SKM-1 (cell line): ENCODE measurements around the gene SLCO6A1.
"Not testable (repeated sequence)": the region's sequence is repeated elsewhere in the genome, so short reads cannot be mapped to it uniquely, and the experiment has no call there.

Experiments used
- DNase-seq: peaks from one replicate; lab custom pipeline; 2025; ENCODE audit not compliant: unreplicated experiment; lab: John Stamatoyannopoulos, UW

SLCO6A1 gene, protein sequence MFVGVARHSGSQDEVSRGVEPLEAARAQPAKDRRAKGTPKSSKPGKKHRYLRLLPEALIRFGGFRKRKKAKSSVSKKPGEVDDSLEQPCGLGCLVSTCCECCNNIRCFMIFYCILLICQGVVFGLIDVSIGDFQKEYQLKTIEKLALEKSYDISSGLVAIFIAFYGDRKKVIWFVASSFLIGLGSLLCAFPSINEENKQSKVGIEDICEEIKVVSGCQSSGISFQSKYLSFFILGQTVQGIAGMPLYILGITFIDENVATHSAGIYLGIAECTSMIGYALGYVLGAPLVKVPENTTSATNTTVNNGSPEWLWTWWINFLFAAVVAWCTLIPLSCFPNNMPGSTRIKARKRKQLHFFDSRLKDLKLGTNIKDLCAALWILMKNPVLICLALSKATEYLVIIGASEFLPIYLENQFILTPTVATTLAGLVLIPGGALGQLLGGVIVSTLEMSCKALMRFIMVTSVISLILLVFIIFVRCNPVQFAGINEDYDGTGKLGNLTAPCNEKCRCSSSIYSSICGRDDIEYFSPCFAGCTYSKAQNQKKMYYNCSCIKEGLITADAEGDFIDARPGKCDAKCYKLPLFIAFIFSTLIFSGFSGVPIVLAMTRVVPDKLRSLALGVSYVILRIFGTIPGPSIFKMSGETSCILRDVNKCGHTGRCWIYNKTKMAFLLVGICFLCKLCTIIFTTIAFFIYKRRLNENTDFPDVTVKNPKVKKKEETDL

GRCh38 chr5:102498271-102499034, at the start of gene SLCO6A1:
SLCO6A1 (minus strand) TSS chr5:102499001; CDS start chr5:102498844, 157 bp downstream.
- no peak for DNase-seq

- no peak for DNase-seq
Measured at GRCh38 chr5:102547141-102548035, 48.6 kb upstream of the SLCO6A1 start.

GRCh38 chr5:102545175-102545574, 46.4 kb upstream of the SLCO6A1 start:
- DNase-seq, result no peak

- DNase-seq, result no peak
Measured at GRCh38 chr5:102542057-102542456, 43.3 kb upstream of the SLCO6A1 start.

DNA sequence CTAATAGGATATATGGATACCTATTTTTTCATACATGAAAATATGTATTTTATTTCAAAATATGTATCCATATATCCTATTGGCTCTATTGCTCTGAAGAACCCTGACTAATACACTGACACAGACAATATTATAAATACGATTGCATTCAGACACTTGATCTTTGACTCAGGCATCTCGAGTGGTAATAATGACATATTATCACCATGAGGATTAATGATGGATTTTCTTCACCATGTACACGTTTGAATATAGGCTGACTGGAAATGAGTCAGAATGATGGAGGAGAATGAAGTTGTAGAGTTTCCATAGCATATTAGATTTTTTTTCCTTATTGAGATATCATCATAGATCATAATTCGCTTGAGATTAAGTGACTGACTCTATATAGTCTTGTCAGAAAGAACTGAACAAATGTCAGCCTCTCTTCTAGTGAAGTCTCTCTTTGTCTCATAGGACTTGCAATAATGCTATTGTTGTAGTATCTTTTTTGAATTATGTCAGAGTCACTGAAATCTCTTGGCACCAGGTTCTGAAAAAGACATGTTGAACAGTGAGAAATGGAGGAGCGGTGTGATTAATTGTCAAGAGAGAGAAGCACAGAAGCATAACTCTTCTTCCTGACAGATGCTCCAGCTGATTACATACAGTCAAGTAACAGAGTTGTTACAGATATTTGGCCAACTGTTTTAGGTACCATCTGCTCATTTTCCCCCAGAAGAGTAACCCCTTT, 41.4 kb upstream of the SLCO6A1 start:
- no peak for DNase-seq

GRCh38 chr5:102539562-102539961, 40.8 kb upstream of the SLCO6A1 start:
- DNase-seq, result no peak

DNA sequence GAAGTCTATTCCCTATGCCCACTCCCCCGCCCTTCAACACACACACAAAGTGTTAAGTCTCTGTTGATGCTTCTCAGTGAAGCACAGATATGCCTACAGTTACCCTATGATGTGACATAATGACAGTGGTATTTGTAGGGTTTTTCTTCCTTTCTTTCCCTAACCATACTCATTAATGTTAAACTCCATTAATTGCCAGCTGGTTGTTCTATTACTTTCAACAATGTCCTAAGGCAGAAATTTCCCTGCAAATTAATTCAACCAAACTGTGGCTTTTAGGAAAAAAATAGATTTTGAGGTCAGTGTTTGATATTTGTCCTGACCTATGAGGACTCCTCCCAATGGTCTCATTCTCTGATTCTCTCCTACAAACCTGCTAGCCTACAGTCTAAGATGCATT, 38.2 kb upstream of the SLCO6A1 start:
- DNase-seq, result no peak

DNA sequence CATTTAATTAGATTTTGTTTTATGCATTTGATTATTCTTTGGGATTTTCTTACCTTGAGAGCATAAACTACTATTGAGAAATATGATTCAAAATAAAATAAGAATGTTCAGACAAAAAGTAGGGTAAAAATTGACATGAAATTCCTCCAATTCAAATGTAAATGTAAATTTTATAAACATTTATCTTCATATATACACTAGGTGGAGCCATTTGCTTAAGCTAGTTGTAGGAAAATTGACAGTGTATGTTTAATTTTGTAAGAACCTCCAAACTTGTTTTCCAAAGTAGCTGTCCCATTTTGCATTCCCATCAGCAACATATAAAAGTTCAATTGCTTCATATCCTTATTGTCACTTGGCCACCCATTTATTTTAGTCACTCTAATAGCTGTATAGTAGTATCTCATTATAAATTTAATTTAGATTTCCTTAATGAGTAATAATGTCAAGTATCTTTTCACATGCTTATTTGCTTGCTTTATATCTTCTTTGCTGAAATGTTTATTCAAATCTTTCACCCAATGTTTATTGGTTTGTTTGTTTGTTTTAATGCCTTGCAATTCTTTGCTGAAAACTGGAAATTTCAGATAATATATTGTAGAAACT, 37.6 kb upstream of the SLCO6A1 start:
- peak; percentile 10 for DNase-seq

DNA sequence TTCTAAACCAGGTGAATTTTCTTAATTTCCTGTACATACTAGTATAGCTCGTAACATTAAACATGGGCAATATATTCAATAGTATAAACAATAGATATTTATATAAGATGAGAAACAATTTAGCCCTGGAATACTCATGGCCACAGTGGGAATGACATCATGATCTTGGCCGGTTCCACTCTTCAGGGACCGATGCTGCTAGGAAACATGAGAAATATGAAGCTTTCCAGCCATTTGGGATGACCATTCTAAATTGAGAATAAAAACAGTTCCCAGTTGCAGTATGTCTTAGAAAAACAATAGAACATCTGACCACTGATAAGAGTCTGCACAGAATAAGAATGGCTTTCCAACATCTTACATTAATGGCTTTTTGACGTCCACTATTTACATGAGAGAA, 33.3 kb upstream of the SLCO6A1 start:
- no peak for DNase-seq

- DNase-seq, result peak; percentile 74
Measured at GRCh38 chr5:102531506-102531905, 32.7 kb upstream of the SLCO6A1 start.

DNA sequence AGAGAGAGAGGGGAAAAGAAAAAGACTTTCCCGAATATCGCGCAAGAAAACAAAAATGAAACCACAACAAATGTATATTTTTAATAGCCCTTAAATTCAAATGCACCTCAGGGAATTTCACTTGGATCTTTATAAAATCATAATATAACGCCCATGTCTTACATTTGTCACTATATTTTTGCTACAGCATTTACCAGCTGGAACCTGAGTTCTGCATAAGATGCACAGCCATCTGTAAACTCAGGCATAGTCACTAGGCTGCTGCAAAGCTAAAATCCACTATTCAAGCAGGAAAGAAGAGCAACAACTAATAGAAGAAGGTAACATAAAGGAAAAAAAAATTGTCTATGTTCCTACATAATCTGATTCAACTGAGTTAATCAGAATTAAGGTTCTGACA, 30.6 kb upstream of the SLCO6A1 start:
- no peak for DNase-seq

GRCh38 chr5:102529031-102529430, 30.2 kb upstream of the SLCO6A1 start:
- no peak for DNase-seq

- no peak for DNase-seq
Measured at GRCh38 chr5:102528600-102528999, 29.8 kb upstream of the SLCO6A1 start.

- no peak for DNase-seq
Measured at GRCh38 chr5:102527547-102527946, 28.7 kb upstream of the SLCO6A1 start.

GRCh38 chr5:102523541-102524175, 24.9 kb upstream of the SLCO6A1 start:
- DNase-seq, result no peak

DNA sequence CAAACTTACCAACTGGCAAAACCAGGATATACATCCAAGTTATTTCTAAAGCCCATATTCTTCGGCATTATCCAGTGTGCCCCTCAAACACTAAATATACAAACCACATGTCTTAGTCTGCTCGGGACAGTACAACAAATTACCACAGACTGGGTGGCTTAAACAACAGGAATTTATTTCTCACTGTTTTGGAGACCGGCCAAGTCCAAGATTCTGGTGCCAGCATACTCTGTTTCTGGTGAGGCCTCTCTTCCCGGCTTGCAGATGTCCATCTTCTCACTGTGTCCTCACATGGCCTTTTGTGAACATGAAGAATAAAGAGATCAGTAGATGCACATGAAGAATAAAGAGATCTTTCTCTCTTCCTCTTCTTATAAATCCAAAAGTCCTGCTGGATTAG, 12.9 kb upstream of the SLCO6A1 start:
- DNase-seq, result no peak

- DNase-seq, result not testable (repeated sequence)
Measured at GRCh38 chr5:102491261-102491914, 7.4 kb downstream of the SLCO6A1 start.

GRCh38 chr5:102483736-102484135, 15.1 kb downstream of the SLCO6A1 start:
- DNase-seq, result no peak
